ENCODE data around the gene UTF1.

GRCh38 chr10:133195096-133195495 lies 34.9 kb upstream of the UTF1 start:
- no peak for TF ChIP-seq GATA2 (IDR thresholded peaks at IDR 0.05; ENCODE audit: low read depth, low read length)
- no peak for TF ChIP-seq GATA3 (IDR thresholded peaks at IDR 0.05; ENCODE audit: low read depth, low read length)

Measured in SH-SY5Y (cell line).